SK-N-SH (cell line): ENCODE data around the gene AKAP17A. TPM values are rescaled to one million over a fixed set of nuclear protein-coding genes. Genes with fewer than 3 reads are reported as not detected.
A peak's percentile ranks its signal among the peaks of the same experiment; 100 is the strongest.

ENCODE experiments used
- CTCF ChIA-PET: fragments of 300-600, 350-600 bp; formaldehyde crosslinking; extraction: SDS; loops from one replicate; lab custom pipeline; 2021; lab: Yijun Ruan, JAX
- POLR2A ChIA-PET: fragments of 350-600 bp; sonication (Branson Sonifier 250); formaldehyde crosslinking; extraction: SDS; loops from one replicate; lab custom pipeline; 2020; ENCODE audit warnings: antibody characterized with exemption, inconsistent platforms; lab: Yijun Ruan, JAX
- DNase-seq: peaks from one replicate; pipeline ENCODE4 v3.0.0; 2012
- H2AFZ ChIP-seq: fragments of 200-600 bp; sonication (generic); 2 replicates; pipeline ENCODE4 v1.8.1; 2016; ENCODE audit warnings: antibody characterized with exemption, mild to moderate bottlenecking, low read depth
- H3F3A ChIP-seq: fragments of 200-600 bp; sonication (generic); replicated peaks from 2 replicates; pipeline ENCODE3; 2016; ENCODE audit warnings: antibody characterized with exemption, mild to moderate bottlenecking; ENCODE audit not compliant: insufficient read depth
- H3K27ac ChIP-seq, 2 experiments: fragments of 200-500 bp in 1 of 2; fragments of 200-600 bp in 1 of 2; sonication (Bioruptor generic) in 1 of 2; sonication (generic), shearing (Covaris generic) in 1 of 2; 2 replicates each; pipeline versions ENCODE4 v1.5.1 to v1.6.1; 2014 to 2016; ENCODE audit warnings: low read depth in 2 of 2, inconsistent platforms in 1 of 2, low read length in 1 of 2, mild to moderate bottlenecking in 1 of 2, mixed read lengths in 1 of 2
- H3K27me3 ChIP-seq: fragments of 200-600 bp; sonication (generic), shearing (Covaris generic); 2 replicates; pipeline ENCODE4 v1.6.1; 2016; ENCODE audit warnings: mixed run types; ENCODE audit not compliant: insufficient read depth
- H3K36me3 ChIP-seq, 2 experiments: fragments of 200-500 bp in 1 of 2; fragments of 200-600 bp in 1 of 2; sonication (Bioruptor generic) in 1 of 2; sonication (generic) in 1 of 2; replicated peaks in 1 of 2; 2 replicates each; pipeline versions ENCODE3 to v1.5.1; 2014 to 2016; ENCODE audit warnings: low read length in 1 of 2, mild to moderate bottlenecking in 1 of 2; ENCODE audit not compliant: insufficient read depth in 2 of 2, control insufficient read depth in 1 of 2
- H3K4me1 ChIP-seq, 2 experiments: fragments of 200-500 bp in 1 of 2; fragments of 200-600 bp in 1 of 2; sonication (Bioruptor generic) in 1 of 2; sonication (generic), shearing (Covaris generic) in 1 of 2; 2 replicates each; pipeline versions ENCODE4 v1.5.1 to v1.6.1; 2014 to 2016; ENCODE audit warnings: low read depth in 1 of 2, low read length in 1 of 2, mixed run types in 1 of 2; ENCODE audit not compliant: insufficient read depth in 2 of 2, control insufficient read depth in 1 of 2
- H3K4me2 ChIP-seq: fragments of 200-600 bp; sonication (generic), shearing (Covaris generic); 2 replicates; pipeline ENCODE4 v1.6.1; 2017; ENCODE audit warnings: mixed run types
- H3K4me3 ChIP-seq, 2 experiments: fragments of 200-500 bp in 1 of 2; fragments of 200-600 bp in 1 of 2; sonication (Bioruptor generic) in 1 of 2; sonication (generic), shearing (Covaris generic) in 1 of 2; 2 replicates each; pipeline versions ENCODE4 v1.5.1 to v1.8.1; 2014 to 2016; ENCODE audit warnings: low read depth in 2 of 2, inconsistent platforms in 1 of 2, low read length in 1 of 2, mild to moderate bottlenecking in 1 of 2, mixed read lengths in 1 of 2, moderate library complexity in 1 of 2
- H3K79me2 ChIP-seq: fragments of 200-600 bp; sonication (generic); 2 replicates; pipeline ENCODE4 v1.8.1; 2017; ENCODE audit warnings: mild to moderate bottlenecking; ENCODE audit not compliant: insufficient read depth
- H3K9ac ChIP-seq: fragments of 200-600 bp; sonication (generic); 2 replicates; pipeline ENCODE4 v1.6.1; 2017; ENCODE audit warnings: mixed run types
- H3K9me2 ChIP-seq: fragments of 200-600 bp; sonication (generic); 2 replicates; pipeline ENCODE4 v1.6.1; 2017; ENCODE audit warnings: mixed run types
- H3K9me3 ChIP-seq: fragments of 200-600 bp; sonication (generic); 2 replicates; pipeline ENCODE4 v1.6.1; 2017; ENCODE audit warnings: mixed run types, mild to moderate bottlenecking, moderate library complexity
- H4K20me1 ChIP-seq: fragments of 200-600 bp; sonication (generic); 2 replicates; pipeline ENCODE4 v1.6.1; 2017; ENCODE audit warnings: mild to moderate bottlenecking, mixed run types; ENCODE audit not compliant: insufficient read depth
- ELF1 ChIP-seq: IDR thresholded peaks from 2 replicates; pipeline ENCODE4 v1.4.0; 2012
- EP300 ChIP-seq, 2 experiments: IDR thresholded peaks; 2 replicates each; pipeline versions ENCODE4 v1.4.0 to v1.6.1; 2012; ENCODE audit warnings: borderline replicate concordance in 1 of 2, low read depth in 1 of 2, low read length in 1 of 2
- FOXJ3 ChIP-seq: sonication (generic); formaldehyde crosslinking; IDR thresholded peaks from 2 replicates; pipeline ENCODE4 v1.5.1; 2020; ENCODE audit warnings: mild to moderate bottlenecking, missing genetic modification reagents
- GABPA ChIP-seq: IDR thresholded peaks from 2 replicates; pipeline ENCODE4 v1.4.0; 2012; ENCODE audit warnings: low read depth, mild to moderate bottlenecking
- NRF1 ChIP-seq: IDR thresholded peaks from 2 replicates; pipeline ENCODE4 v1.6.1; 2012; ENCODE audit warnings: low read depth, mild to moderate bottlenecking, low read length
- RFX5 ChIP-seq: IDR thresholded peaks from 2 replicates; pipeline ENCODE4 v1.6.1; 2012; ENCODE audit warnings: mild to moderate bottlenecking, improper control_type of control experiment, low read length
- TAF1 ChIP-seq: IDR thresholded peaks from 2 replicates; pipeline ENCODE4 v1.6.1; 2012; ENCODE audit warnings: low read depth, mild to moderate bottlenecking, low read length, moderate library complexity, borderline replicate concordance
- TCF12 ChIP-seq: IDR thresholded peaks from 2 replicates; pipeline ENCODE4 v1.4.0; 2012
- WGBS: methylation state at CpG from one replicate; pipeline ENCODE4 v1.1.6; 2017; ENCODE audit warnings: low lambda C conversion rate; 5-methylcytosine and 5-hydroxymethylcytosine counted together
- polyA plus RNA-seq, 3 experiments: library from polyadenylated mRNA; depleted of rRNA; stranded (reverse); fragments of >200 nt; gene quantifications; 2 replicates each; pipeline ENCODE4 v1.2.3, GENCODE V29; 2012
- TF ChIP-seq, protein P1 (sequence below): fragments of 150-350 bp; IDR thresholded peaks from 2 replicates; pipeline ENCODE4 v1.6.1; 2016; ENCODE audit warnings: mild to moderate bottlenecking, low read depth, low read length
- TF ChIP-seq, protein P2 (sequence below): IDR thresholded peaks from 2 replicates; pipeline ENCODE4; 2012
- TF ChIP-seq, protein P3 (sequence below): IDR thresholded peaks from 2 replicates; pipeline ENCODE4 v1.4.0; 2012; ENCODE audit warnings: low read depth, borderline replicate concordance
- TF ChIP-seq, protein P4 (sequence below): IDR thresholded peaks from 2 replicates; pipeline ENCODE4 v1.4.0; 2012; ENCODE audit warnings: low read depth

AKAP17A gene
- polyA plus RNA-seq, 1 of the 3 experiments (the other 2 are of a cell fraction) = 43.8 TPM

DNA sequence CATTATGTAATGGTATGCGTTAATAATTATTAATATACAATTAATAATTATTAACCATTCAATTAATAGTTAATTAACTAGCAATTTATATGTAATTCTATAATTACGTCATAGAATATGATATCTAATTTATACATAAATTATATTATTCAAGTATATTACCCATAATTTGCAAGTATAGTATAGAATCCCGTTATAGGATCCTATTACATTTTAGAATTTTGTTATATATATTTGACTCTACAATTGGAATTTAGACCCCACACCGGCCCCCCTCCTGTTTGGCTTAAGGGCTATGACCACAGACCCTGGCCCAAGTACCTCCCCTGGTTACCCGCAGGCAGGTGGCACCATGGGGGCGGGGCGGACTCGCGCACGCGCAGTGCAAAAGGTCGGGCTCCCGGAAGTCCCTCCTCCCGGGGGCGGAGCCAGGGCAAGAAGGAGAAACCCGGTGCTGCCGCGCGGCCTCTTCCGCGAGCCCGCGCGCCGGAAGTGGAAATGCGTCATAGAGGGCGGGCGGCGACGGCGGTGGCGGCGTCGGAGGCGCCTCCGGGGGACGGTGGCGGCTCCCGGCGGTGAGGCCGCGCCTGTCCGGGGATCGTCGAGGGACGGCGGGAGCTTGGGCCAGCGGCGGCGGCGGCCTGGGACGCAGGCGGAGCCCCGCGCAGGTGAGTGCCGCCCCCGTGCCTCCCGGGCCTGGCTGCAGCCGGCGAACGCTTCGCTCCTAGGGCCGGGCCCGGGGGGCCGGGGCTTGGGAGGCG, at the start of gene AKAP17A (continued):
- TF ChIP-seq, protein P1, sequence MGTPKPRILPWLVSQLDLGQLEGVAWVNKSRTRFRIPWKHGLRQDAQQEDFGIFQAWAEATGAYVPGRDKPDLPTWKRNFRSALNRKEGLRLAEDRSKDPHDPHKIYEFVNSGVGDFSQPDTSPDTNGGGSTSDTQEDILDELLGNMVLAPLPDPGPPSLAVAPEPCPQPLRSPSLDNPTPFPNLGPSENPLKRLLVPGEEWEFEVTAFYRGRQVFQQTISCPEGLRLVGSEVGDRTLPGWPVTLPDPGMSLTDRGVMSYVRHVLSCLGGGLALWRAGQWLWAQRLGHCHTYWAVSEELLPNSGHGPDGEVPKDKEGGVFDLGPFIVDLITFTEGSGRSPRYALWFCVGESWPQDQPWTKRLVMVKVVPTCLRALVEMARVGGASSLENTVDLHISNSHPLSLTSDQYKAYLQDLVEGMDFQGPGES = no peak
- TF ChIP-seq GABPA = peak; percentile 91
- peak in 1 of 2 experiments; percentile 18; a peak in 1 of 4 replicates for TF ChIP-seq EP300 (IDR thresholded peaks at IDR 0.05; ENCODE audit: borderline replicate concordance in 1 of 2, low read depth in 1 of 2, low read length in 1 of 2)
- TF ChIP-seq, protein P2, sequence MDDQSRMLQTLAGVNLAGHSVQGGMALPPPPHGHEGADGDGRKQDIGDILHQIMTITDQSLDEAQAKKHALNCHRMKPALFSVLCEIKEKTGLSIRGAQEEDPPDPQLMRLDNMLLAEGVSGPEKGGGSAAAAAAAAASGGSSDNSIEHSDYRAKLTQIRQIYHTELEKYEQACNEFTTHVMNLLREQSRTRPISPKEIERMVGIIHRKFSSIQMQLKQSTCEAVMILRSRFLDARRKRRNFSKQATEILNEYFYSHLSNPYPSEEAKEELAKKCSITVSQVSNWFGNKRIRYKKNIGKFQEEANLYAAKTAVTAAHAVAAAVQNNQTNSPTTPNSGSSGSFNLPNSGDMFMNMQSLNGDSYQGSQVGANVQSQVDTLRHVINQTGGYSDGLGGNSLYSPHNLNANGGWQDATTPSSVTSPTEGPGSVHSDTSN = no peak
- TF ChIP-seq RFX5 = no peak
- TF ChIP-seq, protein P3, sequence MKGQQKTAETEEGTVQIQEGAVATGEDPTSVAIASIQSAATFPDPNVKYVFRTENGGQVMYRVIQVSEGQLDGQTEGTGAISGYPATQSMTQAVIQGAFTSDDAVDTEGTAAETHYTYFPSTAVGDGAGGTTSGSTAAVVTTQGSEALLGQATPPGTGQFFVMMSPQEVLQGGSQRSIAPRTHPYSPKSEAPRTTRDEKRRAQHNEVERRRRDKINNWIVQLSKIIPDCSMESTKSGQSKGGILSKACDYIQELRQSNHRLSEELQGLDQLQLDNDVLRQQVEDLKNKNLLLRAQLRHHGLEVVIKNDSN = no peak
- TF ChIP-seq TCF12 = no peak
- TF ChIP-seq FOXJ3 (CRISPR knock-in tag) = no peak
- peak; percentile 75 for TF ChIP-seq TAF1
- TF ChIP-seq ELF1 = peak; percentile 87
- peak; percentile 91 for TF ChIP-seq NRF1

DNA sequence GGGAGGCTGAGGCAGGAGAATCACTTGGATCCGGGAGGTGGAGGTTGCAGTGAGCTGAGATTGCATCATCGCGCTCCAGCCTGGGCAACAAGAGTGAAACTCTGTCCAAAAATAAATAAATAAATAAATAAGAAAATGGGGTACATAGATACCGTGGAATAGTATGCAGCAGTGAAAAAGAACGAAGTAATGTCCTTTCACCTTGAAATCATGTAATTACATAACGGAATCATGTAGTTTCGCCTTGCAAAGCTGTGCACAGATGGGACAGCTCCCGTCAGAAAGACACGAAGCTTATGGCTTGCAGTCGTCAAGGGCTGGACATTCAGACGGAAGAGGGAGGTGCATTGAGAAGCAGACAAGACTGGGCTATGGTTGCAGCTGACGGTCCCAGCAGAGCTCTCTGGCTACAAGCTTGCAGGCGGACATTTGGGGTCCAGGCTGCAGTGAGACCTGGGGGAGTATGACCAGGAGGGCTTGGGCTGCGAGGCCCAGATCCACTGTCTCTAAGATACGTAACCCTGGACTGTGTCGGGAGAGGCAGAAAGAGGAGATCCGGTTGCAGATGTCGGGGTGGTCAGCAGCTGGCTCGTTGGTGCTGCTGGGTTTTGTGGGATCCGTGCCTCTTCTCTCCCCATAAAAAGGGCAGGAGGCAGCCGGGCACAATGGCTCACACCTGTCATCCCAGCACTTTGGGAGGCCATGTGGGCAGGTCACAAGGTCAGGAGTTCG, 48.2 kb upstream of the AKAP17A start:
- DNase-seq = no peak
- ChIA-PET CTCF (no interaction called here), POLR2A (no interaction called here)
- 40% methylated on average over 21 of the region's 22 CpGs for WGBS
- Histone ChIP-seq H3K36me3 (no peaks in the 10 kb centered on the region), H3K27me3 (no peaks in the 10 kb centered on the region; the same call in 1 of the 2 replicates), H3K79me2 (no peaks in the 10 kb centered on the region), H3K27ac (no peak overlapping the region), H3F3A (no peaks in the 10 kb centered on the region), H3K4me2 (no peak overlapping the region), H3K9me3 (no peaks in the 10 kb centered on the region), H3K4me3 (no peak overlapping the region), H3K4me1 (no peaks in the 10 kb centered on the region), H3K9ac (no peak overlapping the region), H4K20me1 (no peaks in the 10 kb centered on the region), H2AFZ (no peak overlapping the region), H3K9me2 (no peaks in the 10 kb centered on the region)
- TF ChIP-seq, protein P4, sequence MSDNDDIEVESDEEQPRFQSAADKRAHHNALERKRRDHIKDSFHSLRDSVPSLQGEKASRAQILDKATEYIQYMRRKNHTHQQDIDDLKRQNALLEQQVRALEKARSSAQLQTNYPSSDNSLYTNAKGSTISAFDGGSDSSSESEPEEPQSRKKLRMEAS = no peak
